Measurements from ENCODE around the gene DNAJC1.

The DNAJC1 gene

GRCh38 chr10:21959998-21960397, 43.5 kb downstream of the DNAJC1 start:
- DNase-seq (ENCODE audit: low spot score) = no peak

GRCh38 chr10:21954690-21955089, 48.8 kb downstream of the DNAJC1 start:
- DNase-seq (ENCODE audit: low spot score) = no peak

DNA sequence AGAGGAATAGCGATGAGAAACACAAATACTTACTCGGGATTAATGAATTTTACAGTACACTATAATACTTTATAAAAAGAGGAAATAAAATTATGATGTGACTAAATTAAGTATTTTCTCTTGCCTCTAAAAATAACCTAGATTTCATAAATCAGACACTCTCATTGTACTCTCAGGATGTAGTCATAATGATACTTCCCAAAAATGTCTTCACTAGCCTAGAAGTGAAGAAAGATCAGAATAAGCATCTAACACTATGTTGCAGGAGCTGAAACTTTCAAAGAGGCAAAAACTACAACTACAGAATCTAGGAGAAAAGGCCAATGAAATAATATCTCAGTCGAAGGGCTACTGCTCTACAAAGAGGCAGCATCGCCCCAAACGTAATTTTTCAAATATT, 49.4 kb downstream of the DNAJC1 start:
- no peak for DNase-seq (ENCODE audit: low spot score)

DNA sequence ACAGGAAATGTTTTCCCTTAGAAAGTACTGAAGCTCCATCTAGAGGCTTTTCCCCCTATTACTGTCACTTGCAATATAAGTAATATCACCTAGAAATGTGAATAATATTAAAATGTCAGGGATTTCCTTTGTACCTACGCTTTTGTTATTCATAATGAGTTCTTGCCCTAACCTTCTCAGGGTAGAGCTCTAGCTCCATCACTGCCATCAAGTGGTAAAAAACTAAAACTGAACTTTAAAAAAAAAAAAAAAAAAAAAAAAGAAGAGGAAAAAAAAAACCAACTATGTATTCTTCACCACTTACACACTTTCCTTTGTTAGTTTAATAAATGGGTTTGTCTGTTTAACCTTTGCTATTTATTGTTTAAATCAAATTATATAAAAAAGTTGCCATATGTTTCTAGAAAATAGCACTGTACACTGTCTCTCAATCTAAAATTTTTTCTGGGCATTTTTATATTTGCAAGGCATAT, 49.9 kb downstream of the DNAJC1 start:
- DNase-seq (ENCODE audit: low spot score) = peak; percentile 32

- no peak for DNase-seq (ENCODE audit: low spot score)
These were observed 53.0 kb downstream of the DNAJC1 start for GRCh38 chr10:21950566-21950965.

DNA sequence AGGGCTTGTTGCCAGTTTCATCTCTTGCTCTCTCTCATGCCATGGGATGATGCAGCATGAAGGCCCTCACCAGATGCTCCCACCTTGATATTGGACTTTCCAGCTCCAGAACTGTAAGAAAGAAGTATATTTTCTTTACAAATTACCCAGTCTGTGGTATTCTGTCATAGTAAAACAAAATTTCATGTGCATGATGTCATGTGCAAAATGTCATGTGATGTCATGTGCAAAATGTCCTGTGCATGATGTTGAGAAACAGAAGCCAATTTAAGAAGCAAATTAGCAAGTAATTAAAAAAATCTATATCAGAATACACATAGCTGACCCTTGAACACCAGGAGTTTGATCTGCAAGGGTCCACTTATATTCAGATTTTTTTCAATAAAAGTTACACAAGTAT, 56.6 kb downstream of the DNAJC1 start:
- no peak for DNase-seq (ENCODE audit: low spot score)

GRCh38 chr10:21944727-21945386, 58.7 kb downstream of the DNAJC1 start:
- no peak for DNase-seq (ENCODE audit: low spot score)

GRCh38 chr10:21943633-21944265, 59.8 kb downstream of the DNAJC1 start:
- DNase-seq (ENCODE audit: low spot score) = no peak

- DNase-seq (ENCODE audit: low spot score) = no peak
These were observed 68.0 kb downstream of the DNAJC1 start for GRCh38 chr10:21935439-21936023.

- DNase-seq (ENCODE audit: low spot score) = no peak
These were observed 69.2 kb downstream of the DNAJC1 start for GRCh38 chr10:21934307-21934706.

GRCh38 chr10:21929070-21929469, 74.5 kb downstream of the DNAJC1 start:
- DNase-seq (ENCODE audit: low spot score) = no peak

- no peak for DNase-seq (ENCODE audit: low spot score)
These were observed 75.7 kb downstream of the DNAJC1 start for GRCh38 chr10:21927631-21928353.

DNA sequence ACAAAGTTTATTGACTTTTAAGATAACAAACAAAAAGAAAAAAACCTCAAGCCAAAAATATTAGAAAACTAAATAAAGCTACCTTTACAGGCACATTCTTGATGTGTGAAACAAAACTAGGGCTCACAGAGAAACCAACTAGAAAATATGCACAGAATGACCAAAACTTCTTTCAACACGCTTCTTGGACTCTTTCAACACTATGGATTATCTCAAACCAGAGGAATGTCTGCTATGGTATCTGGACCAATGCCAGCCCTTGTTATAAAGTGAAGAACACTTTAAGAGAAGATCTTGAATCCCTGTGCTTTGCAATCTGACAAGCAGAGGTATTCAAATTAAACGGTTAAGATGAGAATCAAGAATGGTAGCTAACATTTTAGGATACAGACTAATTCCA, 76.6 kb downstream of the DNAJC1 start:
- no peak for DNase-seq (ENCODE audit: low spot score)

DNA sequence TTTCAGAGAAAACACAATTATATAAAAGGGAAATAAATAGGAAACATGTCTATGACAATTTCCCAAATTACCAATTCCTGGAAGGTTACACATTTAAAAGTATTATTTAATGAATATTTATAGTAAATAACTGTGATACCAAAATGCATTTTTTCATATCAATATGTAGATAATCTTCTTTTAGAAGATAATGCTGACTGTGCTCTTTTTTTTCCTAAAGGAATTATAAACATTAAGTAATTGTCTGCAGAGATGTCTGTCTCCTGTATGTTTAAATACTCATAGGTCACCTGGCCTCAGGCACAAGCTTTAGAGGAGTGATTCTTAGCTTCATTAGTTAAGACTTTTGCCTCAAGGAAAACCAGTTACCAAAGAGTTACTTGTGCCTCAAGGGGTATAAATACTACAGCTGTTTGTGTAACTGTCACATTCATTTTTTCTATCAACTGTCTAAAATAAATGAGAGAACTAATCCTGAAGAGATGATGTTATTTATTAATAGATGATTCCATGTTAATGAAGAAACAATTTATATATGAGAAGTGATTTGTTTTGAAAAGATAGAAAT, 77.1 kb downstream of the DNAJC1 start:
- no peak for DNase-seq (ENCODE audit: low spot score)

GRCh38 chr10:21925851-21926250, 77.7 kb downstream of the DNAJC1 start:
- no peak for DNase-seq (ENCODE audit: low spot score)

DNA sequence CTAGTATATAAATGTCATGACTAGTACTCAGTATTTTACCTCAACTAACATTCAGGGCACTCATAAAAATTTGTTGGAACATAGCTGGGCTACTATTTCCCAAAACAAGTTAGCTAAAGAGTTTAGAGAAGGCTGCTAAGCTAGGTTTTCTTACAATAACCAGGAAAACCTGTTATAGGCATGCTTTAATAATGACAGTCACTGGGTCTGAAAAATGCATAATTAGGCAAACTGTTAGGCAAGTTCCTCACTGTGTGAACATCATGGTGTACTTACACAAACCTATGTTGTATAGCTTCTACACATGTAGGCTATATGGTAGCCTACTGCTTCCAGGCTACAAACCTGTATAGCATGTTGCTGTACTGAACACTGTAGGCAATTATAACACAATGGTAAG, 79.0 kb downstream of the DNAJC1 start:
- no peak for DNase-seq (ENCODE audit: low spot score)

GRCh38 chr10:21920633-21921032, 82.9 kb downstream of the DNAJC1 start:
- no peak for DNase-seq (ENCODE audit: low spot score)

DNA sequence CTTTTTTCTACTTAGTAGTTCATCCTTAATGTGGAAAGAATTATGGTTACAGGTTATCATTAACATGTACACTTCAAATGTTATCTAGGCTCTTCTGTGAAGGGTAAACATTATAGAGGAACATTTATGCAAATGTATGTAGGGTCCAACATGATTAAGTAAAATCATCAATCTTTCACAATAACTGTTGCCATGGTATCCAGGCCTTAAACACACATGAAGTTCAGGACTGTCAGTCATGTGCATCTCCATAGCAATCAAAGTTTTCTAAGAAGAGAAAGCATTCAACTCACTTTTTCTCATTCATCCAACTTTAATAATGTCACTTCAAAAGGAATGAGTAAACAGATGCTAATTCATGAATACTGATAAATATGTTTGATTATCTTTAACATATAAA, 83.6 kb downstream of the DNAJC1 start:
- no peak for DNase-seq (ENCODE audit: low spot score)

- DNase-seq (ENCODE audit: low spot score) = no peak
These were observed 84.4 kb downstream of the DNAJC1 start for GRCh38 chr10:21919117-21919516.

DNA sequence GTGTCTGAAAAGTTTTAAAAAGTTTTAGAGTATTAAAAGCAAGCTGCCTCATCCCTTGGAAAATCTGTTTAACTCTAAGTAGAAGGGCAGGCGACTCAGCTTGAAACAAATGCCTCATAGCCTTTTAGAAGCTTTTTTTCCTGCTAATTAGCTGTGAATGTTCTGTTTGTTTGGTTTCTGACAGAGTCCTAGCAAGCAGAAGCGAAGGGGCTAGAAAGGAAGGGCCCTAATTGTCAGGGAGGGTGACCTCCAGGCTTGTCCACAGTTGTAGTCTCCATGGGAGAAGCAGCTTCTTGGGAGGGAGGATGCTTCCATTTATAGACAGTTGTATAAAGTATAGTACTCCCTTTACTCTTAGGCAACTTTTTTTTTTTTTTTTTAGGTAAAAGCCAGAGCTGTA, 90.9 kb downstream of the DNAJC1 start:
- no peak for DNase-seq (ENCODE audit: low spot score)

DNA sequence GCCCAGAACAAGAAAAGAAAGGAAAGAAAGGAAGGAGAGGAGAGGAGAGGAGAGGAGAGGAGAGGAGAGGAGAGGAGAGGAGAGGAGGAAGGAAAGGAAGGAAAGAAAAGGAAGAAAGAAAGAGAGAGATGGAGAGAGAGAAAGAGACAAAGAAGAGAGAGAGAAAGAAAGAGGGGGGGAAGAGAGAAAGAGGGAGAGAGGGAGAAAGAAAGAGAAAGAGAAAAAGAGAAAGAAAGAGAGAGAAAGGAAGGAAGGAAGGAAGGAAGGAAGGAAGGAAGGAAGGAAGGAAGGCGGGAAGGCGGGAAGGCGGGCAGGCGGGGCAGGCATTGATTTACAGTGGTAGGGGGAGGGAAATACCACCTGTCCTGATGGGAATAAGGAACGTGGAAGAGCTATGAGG, 92.7 kb downstream of the DNAJC1 start:
- DNase-seq (ENCODE audit: low spot score) = no peak

GRCh38 chr10:21907436-21907835, 96.1 kb downstream of the DNAJC1 start:
- DNase-seq (ENCODE audit: low spot score) = no peak

DNA sequence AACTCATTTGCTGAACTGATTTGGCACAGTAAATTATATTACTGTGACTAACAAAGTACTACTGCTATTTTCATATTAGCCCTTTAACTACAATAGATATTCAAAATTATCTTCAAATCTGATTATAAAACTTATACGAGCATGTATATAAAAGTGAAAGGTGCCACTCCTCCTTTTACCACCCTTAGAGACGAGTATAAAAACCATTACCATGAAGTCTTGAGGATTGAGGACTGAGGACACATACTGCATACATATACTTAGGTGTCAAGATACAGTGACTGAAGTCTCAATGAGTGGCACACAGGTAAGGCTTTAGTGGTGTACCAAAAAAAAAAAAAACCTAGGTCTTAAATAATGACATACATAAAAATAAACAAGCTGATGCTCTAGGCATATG, 98.6 kb downstream of the DNAJC1 start:
- DNase-seq (ENCODE audit: low spot score) = no peak

All from CD4-positive, alpha-beta T cell treated with Interleukin-15 for 4 hours (primary cell).